ENCODE results near the gene TBC1D4.

GRCh38 chr13:75359266-75359665 lies 122.7 kb downstream of the TBC1D4 start:
- TF ChIP-seq CTCF (IDR thresholded peaks at IDR 0.05; ENCODE audit: low read length): no peak
- TF ChIP-seq EZH2 (optimal IDR thresholded peaks at IDR 0.05; ENCODE audit: low read depth, low read length): no peak
